HUDEP-2 (cell line): ENCODE measurements around the gene OR4D2.

ENCODE experiments used
- DNase-seq, 76 experiments: peaks; one replicate each; lab custom pipeline; 2025; ENCODE audit not compliant: unreplicated experiment in 76 of 76; lab: John Stamatoyannopoulos, UW

Gene OR4D2

DNA sequence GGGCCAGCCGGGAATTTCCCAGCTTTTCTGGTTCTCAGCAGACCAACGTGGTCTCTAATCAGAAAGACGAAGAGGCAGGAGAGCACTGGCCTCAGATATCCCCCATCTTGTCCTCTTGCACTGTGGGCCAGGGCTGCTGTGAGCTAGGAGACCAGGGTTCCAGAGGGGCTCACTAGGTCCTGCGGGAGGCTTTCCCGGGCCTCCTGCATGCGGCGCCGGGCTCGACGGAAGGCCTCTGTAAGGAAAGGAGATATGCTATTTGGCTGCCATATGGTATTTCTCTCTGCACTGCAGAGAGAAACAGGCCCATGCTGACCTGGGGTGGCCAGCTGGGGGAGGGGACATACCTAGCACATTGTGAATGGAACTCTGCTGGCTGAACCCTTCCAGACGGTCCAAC, 39.2 kb downstream of the OR4D2 start:
- no peak for DNase-seq

DNA sequence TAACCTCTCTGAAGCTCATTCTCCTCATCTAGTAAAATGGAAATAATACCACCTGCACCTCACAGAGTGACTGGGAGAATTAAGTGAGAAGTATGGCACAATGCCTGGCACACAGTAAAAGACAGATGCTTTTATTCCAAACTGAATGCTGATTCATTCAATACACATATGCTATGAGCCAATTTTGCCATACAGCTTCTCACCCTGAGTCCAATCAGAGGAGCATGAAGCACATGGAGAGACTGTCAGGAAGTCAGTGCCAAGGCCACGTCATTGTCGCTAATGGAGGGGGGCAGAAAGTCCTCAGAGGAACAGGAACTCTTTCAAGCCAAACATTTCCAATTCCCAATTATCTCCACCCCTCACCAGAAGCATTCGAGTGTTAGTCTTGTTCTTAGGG, 40.7 kb downstream of the OR4D2 start:
- no peak for DNase-seq

DNA sequence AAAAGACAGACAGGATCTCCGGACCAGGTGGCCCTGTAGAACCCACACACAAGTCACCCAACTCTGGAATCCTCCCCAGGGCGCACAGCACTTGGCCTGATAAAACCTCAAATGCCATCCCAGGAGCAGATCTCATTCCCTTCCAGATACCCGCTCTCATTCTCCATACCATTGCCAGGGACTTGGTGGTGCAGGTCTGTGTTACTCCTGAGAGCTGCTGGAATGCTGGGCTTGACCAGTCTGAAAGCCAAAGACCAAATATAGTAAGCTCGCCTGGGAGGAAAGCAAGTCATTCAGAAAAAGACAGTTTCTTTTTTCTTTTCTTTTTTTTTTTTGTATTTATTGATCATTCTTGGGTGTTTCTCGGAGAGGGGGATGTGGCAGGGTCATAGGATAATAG, 41.6 kb downstream of the OR4D2 start:
- no peak for DNase-seq

DNA sequence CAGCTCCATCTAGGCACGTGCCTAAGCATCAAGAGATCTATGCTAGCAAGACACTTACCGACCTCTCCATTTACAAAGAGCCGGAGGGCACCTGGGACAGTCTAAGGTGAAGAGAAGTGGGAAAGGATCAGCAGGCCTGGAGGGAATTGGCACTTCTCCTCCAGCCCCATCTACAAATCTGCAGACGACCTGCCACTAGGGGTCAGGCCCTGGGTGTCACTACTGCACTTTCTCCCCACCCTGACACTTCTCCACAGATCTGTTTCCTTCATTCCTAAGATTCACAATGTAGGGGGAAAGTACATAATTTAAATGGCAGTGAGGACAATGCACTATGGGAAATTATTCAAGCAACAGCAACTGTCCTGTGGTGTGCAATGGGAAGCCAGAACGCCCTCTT, 44.1 kb downstream of the OR4D2 start:
- peak in 1 of 76 experiments; percentile 7 for DNase-seq

DNA sequence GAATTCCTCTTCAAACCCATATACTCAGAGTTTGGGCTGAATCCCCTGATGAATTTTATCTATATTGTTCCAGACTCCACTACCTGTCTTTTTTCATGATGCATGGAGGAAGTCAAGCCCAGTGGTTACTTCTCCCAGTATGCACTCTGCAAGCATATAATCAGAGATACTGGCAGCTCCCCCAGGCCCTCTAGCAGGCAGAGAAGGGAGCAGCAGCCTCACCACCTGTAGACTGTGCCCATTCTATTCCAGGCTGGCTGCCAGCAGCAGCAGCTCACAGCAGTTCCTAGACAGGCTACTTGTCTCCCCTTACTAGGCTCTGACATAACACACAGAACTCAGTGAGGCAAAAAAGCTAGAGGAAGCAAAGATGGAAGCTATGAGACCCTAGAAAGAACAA, 48.9 kb downstream of the OR4D2 start:
- DNase-seq, result peak in 69 of 76 experiments; percentile 12 to 82 (median 49)

DNA sequence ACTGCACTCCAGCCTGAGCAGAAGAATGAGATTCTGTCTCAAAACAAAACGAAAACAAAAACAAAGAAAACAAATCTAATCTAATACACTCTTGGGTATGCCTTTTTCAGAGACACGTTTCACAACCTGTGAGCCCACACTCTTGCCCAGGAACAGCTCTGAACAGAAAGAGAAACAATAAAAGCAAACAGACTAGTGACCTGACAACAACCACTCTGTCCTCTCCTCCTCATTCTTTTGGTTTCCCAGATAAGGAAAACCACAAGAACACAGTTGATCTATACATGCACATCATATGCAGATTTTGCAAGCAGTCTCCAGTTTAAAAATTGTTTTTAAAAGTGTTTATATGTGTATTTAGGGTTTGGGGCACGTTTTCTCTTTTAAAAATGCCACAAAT, 51.0 kb downstream of the OR4D2 start:
- peak in 14 of 76 experiments; percentile 7 to 51 (median 20) for DNase-seq

DNA sequence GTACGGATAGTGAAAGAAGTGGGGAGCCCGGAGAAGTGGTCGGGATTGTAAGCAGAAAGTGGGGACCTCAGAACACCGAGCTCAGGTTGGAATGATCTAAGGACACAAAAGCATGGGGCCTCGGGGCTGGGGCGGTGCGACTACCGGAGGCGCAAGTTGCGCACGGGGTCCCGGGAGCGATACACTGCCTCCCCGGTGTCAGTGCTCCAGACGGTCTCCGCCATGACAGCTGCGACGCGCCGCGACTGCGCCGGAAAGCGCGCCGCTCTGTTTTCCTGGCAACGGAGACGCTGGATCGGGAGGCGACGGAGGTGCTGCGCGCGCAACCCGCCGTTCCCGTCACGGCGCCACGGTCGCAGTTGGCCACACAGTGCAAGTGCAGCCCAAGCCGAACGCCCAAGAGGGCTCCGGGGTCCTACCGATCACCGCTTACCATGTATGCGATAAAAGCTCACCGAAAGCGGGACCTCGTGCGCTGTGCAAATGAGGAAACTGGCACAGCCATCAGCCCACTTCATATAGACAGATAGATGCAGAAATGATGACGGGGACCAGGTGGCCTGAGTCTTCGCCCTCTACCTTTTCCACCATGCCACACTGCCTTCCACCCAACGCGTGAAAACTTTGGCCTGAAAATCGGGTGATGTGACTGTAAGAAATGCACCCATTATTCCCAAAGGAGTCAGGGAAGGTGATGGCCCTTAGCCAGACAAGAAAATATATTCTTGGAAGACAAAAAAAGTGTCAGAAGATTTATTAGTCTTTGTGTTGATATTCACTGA, 52.4 kb downstream of the OR4D2 start, which contains the start of gene MKS1:
MKS1 (minus strand) TSS at position 249 of the 782 bp plus-strand sequence; CDS start at position 224, 25 bp downstream.
- peak in 75 of 76 experiments; percentile 37 to 97 (median 92) for DNase-seq

DNA sequence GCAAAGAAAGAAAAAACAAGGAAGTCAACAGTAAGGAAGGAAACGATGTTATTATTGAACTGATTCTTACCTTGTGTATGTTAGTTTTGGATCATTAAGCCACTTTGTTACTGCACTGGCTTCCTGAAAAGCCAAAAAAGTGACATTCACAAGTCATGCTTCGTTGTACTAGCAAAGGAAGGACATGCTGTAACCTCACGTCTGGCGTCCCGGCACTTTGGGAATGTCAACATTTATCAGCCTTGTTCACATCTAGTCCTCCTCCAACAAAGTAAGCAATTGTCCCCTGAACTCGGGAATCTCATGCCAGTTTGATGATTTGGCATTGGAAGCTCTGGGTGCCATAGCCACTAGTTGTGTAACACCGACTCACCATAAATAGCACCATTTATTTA, 53.0 kb downstream of the OR4D2 start:
- no peak for DNase-seq
